Amniotic epithelial cell (primary cell): ENCODE data around the gene IGSF3.
A peak's percentile ranks its signal among the peaks of the same experiment; 100 is the strongest.
"Not testable (repeated sequence)": the region's sequence is repeated elsewhere in the genome, so short reads cannot be mapped to it uniquely, and the experiment has no call there.

Source experiments
- DNase-seq: peaks from one replicate; pipeline ENCODE4 v3.0.0-alpha.2; 2010; ENCODE audit warnings: low read depth

Gene IGSF3

DNA sequence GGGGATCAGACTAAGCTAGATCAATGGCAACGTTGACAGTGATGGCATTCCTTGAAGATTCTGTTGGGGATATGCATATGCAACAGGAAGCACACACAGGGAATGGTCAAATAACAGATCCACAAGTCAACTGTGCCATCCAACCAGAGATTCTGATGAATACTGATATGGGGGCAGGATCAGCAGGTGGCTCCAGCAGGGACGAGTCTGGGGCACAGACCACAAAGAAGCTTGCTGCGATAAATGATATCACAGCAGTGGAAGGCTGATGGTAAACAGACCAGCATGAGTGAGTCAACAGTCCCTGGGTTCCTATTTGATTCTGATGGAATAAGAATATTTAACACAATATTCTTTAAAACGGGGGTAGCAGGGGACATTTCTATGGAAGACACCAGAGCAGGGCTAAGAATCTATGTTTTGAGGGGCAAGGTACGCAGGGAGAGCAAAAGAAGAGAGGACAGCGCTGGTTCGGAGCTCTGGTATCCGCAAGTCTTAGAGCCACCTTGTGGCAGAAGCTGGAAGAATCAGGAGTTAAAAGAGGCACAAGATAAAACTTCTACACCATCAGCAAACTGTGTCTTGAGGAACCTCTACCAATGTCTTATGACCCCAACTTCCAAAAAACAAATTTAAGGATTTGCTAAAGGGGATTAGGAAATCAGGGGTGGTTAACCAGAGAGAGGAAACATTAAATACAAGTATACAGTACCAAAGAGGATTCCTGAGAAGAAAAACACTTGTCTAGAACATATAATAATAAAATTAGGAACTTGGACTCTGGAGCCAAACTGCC is 71.4 kb downstream of the IGSF3 start:
- DNase-seq, result peak; percentile 28

DNA sequence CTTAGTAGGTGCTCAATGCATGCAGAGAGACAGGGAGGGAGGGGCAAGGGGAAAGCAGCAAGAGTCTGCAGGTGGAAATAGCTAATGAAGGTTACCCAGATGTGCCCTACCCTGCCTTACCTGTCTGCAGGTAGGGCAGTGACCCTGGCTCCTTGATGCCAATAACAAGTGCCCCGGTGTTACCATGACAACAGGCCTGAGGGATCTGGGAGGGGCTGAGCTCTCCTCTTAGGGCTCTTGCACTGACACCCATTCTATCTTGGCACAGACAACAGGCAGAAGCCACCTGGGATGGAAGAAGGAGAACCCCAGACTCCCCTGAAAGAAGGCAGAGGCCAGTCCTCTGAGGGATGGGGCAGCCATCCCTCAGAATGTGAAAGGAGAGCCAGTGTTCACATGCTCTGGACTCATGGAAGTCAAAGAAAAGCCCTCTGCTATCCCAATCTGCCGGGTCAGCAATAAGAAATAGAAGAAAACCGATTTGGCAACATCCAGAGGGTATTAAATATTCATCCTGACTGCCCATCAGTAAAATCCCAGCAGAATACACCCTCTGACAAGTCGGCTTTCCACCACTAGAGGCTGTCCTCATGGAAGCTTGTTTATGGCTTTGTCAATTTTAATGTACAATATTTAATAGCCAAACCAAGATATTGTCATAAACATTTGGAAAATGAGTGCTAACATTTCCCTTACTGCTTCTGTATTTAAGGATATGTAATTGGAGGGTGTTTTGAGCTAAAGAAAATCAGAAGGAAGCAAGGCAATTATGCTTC is 72.3 kb downstream of the IGSF3 start:
- DNase-seq, result not testable (repeated sequence)

DNA sequence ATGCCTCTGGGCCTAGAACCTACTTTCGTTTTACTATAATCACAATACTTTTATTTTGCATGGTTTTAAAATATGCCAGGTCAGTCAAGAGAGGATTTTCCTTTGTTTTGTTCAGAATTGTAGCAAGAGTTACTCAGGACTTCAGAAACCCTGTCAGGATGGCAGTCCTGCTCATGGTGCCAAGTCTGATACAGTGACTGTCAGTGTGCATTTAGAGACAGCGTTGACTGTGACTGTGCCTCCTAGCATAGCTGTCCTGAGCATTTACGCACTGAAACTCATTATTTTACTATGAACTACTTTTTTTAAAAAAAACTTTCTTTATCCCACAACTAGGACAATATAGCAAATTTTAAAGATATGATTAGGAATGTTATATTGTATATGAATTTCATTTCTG is 73.6 kb downstream of the IGSF3 start:
- DNase-seq, result not testable (repeated sequence)

DNA sequence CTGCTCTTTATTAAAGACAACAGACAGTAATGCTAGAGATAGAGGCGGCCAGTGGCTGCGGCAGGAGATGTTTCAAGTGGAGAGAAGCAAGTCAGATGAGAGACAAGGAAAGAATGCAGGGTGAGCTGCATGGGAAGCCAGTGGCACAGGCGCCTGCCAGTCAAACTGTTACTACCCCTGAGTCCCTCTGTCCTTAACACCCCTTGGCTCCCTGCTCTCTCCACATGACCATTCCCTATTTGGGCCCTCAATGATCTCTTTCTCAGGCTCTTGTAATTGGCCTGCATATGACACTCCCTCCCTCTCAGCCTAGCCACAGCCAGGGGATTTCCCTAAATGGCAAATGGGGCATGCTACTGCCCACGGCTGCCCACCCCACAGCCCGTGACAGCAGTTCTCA is 74.1 kb downstream of the IGSF3 start:
- DNase-seq, result not testable (repeated sequence)

DNA sequence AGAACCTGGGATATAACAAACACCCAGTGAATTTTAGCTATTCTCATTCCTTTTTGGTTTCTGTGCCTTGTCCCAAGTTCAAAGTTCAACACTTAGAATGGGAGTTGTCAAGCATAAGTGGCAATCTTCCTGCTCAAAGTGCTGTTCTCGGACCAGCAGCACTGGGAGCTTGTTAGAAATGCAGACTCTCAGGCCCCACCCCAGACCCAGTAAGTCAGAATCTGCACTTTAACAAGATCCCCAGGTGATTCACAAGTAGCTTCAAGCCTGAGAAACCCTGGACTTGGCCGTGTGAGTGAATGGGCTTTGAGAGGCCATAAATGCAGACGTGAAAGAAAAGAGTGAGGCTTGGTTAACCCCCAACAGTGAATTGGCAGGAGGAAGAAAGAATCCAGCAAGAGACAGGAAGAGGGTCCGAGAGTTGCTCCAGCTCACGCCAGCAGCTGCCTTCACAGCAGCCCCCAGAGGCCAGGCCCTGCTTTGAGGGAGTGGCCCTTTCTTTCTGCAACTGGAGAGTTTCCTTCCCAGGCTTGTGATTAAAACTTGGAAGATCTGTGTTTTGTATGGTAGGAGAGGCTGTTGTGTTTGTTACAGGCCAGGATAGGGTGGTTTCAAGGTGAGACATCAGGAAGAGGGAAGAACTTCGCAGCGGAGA is 75.5 kb downstream of the IGSF3 start:
- not testable (repeated sequence) for DNase-seq

DNA sequence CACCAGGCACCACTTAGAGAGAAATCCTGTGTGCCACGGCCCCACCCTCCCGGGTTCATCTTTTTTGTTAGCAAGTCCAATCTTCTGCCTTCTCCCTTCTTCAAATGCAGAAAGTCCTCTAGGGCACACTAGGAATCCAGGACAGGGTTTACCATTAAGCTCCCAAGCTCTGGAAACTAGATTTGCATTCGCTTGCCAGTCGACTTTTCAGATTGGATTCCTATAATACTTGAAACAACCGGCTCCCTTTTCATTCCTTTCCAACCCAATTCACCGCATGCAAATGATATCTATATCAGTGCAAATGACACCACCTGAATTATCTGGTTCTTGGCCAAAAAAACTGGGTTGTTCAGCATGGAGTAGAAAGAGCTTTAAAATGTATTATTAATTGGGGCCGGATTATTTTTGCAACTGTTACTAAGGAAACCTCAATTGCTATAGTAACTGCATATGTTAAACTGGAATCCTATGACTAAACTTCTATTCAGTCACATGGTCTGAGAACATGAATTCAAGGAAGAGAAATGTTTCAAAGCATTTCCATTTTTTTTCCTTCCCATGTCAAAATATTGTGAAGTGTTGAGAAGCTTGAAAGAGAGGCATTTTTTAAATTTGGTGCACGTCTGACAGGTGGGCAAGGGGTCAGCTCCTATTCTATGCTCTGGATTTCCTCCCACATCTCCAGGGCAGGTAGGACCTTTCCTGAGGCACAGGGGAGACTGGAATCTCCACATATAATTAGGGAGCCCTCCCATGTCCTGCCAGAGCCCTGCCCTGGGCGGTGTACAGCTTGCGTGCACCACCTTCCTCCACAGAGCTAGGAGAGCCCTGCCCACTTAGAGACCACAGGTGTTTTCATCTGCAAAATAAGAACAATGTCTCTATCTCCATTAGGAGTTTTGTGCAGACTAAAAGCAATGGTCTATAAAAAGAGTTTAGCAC is 76.3 kb downstream of the IGSF3 start:
- DNase-seq, result not testable (repeated sequence)

DNA sequence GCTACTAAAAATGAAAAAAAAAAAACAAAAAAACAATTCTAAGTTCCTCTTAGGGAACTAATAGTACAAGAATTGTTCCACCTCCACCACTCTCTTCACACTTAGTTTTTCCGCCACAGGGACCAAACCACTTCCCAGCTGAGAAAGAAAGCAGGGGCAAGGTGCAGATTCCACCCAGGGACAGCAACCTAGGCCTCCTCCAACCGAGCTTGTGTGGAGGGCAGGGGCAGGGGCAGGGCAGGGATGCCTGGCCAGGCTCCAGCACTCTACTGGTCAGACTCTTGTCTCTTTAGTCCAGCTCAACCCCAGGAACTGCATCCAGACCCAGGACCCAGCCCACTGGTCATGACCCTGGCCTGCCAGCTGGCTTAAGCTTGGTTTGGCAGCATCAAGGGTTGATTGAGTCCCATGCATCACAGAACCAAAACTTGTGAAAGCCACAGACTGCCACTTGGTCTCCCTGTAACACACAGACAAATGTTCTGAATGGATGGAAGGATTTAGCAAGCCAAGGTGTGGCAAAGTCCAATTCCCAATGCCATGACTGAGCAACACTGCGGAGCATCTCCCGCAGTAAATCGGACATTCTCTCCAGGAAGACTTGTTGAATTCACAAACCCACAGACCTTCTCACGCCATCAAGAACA is 77.1 kb downstream of the IGSF3 start:
- DNase-seq, result not testable (repeated sequence)

DNA sequence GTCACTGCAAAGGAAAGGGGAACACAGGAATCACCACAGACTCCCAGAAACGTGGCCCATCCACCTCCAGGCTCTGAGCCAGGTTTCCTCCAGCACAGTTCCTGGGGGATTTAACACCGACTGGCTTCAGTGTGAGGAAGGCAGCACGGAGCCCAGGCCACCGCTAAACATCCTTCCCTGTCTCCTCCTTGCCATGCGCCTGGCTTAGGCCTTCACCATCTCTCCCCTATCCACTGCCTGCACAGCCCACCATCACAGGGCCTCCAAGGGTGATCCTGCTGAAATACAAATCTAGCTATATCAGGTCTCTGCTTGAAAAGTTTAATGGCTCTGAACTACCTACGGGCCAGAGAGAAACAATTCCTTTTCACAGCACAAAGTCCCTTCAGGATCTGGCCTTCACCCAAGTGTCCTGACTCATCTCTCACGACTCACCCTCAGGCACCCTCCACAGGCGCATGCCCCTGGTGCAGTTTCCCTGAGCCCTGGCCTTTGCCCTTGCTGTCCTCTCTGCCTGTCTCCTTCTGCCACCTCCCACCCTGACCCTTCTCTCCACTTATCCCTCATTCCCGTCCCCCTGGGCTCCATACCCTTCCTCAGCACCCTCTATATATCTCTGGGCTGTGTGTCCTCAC is 78.3 kb downstream of the IGSF3 start:
- not testable (repeated sequence) for DNase-seq

DNA sequence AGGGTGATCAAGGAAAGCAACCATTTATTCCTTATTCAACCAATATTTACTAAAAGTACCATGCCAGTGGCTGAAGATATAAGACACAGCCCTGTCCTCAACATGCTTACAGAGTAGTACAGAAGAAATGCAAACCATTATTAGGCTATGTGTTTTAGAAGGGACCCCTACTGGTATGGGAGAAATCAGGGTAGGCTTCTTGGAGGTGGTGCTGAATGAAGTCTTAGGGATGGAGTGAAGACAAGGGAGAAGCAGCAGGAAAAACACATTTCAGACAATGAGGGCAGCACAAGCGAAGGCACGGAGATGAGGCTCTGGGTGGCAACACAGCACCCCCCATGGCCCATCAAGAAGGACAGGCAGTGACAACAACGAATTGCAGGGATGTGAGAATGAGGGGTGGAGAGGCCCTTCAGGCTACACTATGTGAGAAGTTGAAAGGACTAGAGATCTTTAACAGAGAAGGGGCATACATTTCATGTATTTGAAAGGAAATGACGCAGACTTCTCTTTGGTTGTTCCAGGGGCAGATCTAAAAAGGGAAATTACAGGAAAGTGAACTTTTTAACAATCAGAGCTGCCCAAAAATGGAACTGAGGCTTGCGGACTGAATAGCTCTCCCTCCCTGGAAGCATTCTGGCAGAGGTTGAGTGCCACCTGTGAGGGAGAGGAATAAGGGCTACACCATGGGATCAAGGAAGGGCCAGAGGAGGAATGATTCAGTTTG is 79.9 kb downstream of the IGSF3 start:
- DNase-seq, result no peak

DNA sequence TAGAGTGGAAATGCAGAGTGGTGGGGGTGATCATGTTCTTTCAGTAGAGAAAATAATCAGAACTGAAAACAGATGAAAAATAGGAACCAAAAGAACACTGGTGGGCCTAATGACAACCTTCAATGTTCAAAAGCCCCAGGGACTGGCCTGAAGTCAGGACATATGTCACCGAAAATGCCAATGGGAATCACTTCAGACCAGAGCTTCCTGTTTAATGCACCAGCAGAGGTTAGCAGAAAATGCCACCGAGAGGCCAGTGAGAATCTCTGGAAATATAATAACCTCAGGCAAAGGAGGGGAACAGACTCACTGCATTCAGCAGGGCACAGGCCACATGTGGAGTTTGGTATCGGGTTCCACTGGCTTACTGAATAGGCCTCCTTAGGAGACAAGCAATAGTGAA is 80.8 kb downstream of the IGSF3 start:
- DNase-seq, result no peak

DNA sequence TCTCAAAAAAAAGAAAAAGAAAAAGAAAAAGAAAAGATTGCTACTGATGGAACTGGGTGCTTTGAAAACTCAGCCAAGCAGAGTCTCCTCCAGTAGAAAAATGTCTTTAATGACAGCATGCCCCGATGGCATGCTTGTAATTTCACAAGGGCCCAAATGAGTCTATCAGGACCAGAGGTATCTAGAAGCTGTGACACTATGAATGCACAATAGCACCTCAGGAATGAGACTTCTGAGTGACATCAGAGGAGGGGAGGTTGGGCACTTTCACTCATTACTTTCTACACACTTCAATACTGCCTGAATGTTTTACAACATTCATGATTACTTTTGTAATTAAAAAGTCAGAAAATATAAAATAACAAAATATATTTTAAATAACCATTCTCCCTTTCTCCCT is 81.6 kb downstream of the IGSF3 start:
- DNase-seq, result no peak

DNA sequence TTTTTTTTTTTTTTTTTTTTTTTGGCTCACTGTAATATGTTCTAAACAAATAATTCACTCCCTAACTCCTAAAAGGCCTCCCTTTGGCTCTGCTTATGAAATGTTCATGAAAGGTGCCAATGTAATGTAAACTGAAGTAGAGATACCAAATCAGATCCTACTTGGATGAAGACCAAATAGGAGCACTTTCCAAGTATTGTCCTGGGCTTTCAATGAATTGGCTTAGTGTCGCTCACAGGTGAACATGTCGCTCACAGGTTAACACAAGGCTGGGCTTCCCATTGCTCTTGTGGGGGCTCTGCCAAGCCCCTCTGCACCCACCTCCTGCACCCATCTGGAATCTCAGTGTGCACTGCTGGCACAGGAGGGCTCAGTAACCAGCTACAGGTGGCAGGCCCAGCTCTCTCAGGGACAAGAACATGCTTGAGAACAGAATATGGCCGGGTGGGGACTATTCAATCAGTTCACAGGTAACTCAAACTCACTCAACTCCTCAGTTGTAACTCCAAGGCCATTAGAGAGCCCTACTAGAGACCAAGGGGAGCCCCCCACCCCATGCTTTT is 86.1 kb downstream of the IGSF3 start:
- DNase-seq, result no peak

DNA sequence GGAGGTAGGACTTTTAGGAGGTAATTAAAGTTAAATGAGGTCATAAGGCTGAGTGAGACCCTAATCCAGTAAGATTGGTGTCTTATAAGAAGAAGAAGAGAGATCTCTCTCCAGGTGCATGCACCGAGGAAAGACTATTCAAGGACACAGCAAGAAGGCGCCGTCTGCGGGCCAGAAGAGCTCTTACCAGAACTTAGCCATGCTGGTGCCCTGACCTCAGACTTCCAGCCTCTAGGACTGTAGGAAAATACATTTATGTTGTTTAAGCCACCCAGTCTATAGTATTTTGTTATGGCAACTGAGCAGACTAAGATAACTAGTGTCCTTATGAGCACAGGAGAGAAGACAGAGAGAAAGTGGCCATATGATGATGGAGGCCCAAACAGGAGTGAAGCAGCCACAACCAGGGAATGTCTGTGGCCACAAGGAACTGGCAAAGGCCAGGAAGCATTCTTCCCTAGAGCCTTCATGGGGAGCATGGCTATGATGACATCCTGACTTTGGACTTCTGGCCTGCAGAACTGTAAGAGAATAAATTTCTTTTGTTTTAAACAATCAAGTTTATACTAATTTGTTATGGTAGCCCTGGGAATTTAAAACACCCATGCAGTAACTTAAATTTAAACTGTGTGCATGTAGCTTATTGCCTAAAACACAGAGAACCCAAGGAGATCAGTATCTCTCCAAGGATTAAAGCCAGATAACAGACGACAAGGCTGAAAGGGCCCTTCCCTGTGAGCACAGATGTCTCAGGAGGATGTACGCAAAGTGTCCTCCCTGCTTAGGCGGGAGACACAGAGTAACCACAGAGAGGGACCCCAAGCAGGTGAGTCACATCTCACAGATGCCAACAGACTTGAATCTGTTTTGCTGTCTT is 86.8 kb downstream of the IGSF3 start:
- DNase-seq, result peak; percentile 24

DNA sequence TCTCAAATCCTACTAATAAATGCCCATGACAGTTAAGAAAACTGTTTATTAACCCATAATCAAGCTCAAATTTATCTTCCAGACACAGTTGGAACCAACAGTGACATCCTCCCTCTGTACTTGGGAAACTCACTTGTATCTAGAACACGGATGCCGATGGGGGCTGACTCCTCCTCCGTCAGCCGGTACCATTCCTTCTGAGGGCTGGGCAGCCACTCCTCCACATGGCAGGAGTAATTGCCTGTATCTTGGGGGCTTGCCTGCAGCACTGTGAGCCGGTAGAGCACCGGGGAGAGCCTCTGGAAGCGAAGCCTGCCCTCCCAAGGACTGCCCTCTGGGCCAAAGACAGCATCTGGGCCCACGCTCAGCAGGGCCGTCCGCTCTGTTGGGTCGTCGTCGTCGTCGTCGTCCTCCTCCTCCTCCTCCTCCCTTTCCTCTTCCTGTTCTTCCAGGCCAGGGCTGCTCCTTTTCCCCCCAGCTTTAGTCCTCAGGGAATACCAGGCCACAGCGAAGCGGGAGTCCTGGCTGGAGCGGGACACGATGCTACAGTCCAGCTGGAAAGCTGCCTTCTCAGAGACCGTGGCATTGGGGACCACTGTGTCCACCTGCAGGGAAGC is 88.2 kb downstream of the IGSF3 start:
- no peak for DNase-seq

DNA sequence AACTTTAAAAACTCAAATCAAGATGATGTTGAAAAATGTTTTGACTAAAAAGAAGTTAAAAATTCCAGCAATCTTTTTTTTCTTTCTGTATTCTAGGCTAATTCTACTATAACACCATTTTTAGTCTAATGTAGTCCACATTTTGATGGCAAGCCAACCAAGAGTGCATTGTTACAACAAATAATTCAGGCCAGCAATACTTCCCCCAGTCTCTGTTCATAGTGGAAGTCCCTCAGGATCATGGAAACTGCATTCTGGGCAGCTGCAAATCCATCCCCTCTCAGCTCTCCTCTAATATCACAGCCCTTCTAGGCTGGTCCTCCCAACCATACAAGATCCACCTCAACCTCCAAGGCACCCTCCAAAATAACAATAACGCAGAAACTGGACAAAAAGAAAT is 89.0 kb downstream of the IGSF3 start:
- DNase-seq, result no peak

DNA sequence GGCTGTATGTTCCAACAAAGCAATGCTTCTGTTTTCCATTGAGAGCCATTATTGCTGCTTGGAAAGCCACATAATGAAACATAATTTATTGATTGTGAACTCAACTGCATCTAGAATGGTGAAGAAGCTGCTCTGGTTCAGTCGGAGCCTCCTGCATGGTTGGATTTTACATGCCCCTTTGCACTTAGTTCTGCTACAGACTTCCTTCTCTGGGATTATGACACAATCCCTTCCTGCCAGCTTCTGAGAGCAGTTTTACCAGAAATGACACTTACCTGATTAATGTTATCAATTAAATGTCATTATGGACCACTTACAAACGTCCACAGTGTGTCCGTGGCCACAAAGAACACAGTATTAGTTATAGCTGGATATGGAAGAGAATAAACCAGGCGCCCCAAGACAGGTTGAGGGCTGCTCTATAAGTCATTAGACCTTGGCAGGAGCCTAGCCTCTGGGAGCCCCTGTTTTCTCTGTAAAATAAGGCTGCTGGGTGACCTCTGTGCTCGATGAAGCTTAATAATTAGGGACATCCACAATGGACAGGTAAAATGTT is 89.7 kb downstream of the IGSF3 start:
- no peak for DNase-seq

DNA sequence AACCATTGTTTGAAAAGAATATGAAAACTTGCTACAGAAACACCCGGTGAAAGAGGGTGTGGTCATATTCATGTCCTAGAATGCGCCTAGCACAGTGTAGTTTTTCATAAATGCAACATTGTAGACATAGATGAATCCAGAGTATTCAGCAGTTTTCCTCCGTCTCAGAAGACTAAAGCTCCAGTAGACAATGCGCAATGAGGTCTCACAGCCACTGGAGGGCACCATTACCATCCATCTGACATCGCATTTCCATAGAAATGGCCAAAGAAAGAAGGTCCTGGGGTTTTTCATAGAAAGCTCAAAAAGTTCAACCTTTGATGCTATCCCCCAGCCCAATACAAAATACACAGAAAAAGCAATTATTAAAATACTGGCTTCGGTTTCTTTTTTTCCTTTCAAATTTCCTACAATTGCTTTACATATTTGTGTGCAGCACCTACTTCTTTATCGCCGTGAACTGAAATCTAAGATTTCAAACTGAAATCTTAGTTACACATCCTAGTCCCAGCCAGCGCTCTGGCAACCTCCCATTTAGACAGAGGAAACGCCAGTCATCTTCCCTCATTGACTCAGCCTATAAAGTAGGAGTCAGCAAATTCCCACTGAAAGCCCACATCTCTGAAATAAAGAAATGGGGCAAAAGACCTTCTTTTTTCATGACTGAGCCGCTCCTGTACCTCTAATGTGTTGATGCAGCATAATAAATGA is 92.8 kb downstream of the IGSF3 start:
- DNase-seq, result peak; percentile 49
